Upper lobe of left lung (tissue), 6 donors: ENCODE measurements around the gene WDTC1. TPM values are rescaled to one million over a fixed set of nuclear protein-coding genes. Genes with fewer than 3 reads are reported as not detected.
"Not testable (repeated sequence)": the region's sequence is repeated elsewhere in the genome, so short reads cannot be mapped to it uniquely, and the experiment has no call there.

Experiments
- ATAC-seq, 2 donors: fragments of 200-7000 bp; cut with Tn5 transposase; one replicate each; pipeline ENCODE4 v1.9.1; 2022; ENCODE audit warnings: mild to moderate bottlenecking in 2 of 2, moderate library complexity in 2 of 2; ENCODE audit not compliant: low FRiP score in 2 of 2
- DNase-seq, 2 donors: peaks; one replicate each; pipeline ENCODE4 v3.0.0-alpha.2; 2019 to 2020
- H3K27ac ChIP-seq, 4 donors: fragments of 200-600 bp; sonication (generic); one replicate each; pipeline ENCODE4 v1.5.1; 2016 to 2019
- H3K27me3 ChIP-seq, 4 donors: fragments of 200-600 bp; sonication (generic); one replicate each; pipeline ENCODE4 v1.5.1; 2017 to 2019
- H3K36me3 ChIP-seq, 4 donors: fragments of 200-600 bp; sonication (generic); one replicate each; pipeline ENCODE4 v1.5.1; 2016 to 2019
- H3K4me1 ChIP-seq, 4 donors: fragments of 200-600 bp; sonication (generic); one replicate each; pipeline ENCODE4 v1.5.1; 2018 to 2019
- H3K4me3 ChIP-seq, 4 donors: fragments of 200-600 bp; sonication (generic); one replicate each; pipeline ENCODE4 v1.5.1; 2017 to 2019; ENCODE audit warnings: mild to moderate bottlenecking in 2 of 4, moderate library complexity in 1 of 4
- H3K9me3 ChIP-seq, 4 donors: fragments of 200-600 bp; sonication (generic); one replicate each; pipeline ENCODE4 v1.5.1; 2018 to 2019
- CTCF ChIP-seq, 6 experiments: fragments of 450-650 bp in 4 of 6; fragments of 200-600 bp in 2 of 6; sonication (generic) in 2 of 6; IDR thresholded peaks; one replicate each; pipeline ENCODE4 v1.5.1; 2016 to 2019; ENCODE audit warnings: antibody characterized with exemption in 6 of 6
- EP300 ChIP-seq, 4 donors: sonication (generic); formaldehyde crosslinking; IDR thresholded peaks; one replicate each; pipeline ENCODE4 v1.5.1; 2017; ENCODE audit warnings: antibody characterized with exemption in 4 of 4, control low read depth in 2 of 4
- POLR2A ChIP-seq, 4 donors: fragments of 450-650 bp; IDR thresholded peaks; one replicate each; pipeline ENCODE4 v1.5.1; 2016 to 2017; ENCODE audit warnings: antibody characterized with exemption in 4 of 4, mild to moderate bottlenecking in 2 of 4
- POLR2AphosphoS5 ChIP-seq, 2 donors: sonication (generic); formaldehyde crosslinking; IDR thresholded peaks; one replicate each; pipeline ENCODE4 v1.5.1; 2017; ENCODE audit warnings: antibody characterized with exemption in 2 of 2
- WGBS, 2 donors: methylation state at CpG; one replicate each; pipeline ENCODE4 v1.1.5; 2017 to 2018; 5-methylcytosine and 5-hydroxymethylcytosine counted together
- total RNA-seq, 6 donors: library from RNA; depleted of rRNA in 4 of 6; stranded (reverse); fragments of >200 nt in 4 of 6; gene quantifications; one replicate each; pipeline versions ENCODE4 v1.1.0 to v1.2.1, GENCODE V29; 2016 to 2021
- donor health status: DM: no; HTN: no; CAD: no; lungs with moderate emphysema.
- donor health status: DM: no; HTN: yes; CAD: no; lungs with severe emphysema.

The WDTC1 gene, protein sequence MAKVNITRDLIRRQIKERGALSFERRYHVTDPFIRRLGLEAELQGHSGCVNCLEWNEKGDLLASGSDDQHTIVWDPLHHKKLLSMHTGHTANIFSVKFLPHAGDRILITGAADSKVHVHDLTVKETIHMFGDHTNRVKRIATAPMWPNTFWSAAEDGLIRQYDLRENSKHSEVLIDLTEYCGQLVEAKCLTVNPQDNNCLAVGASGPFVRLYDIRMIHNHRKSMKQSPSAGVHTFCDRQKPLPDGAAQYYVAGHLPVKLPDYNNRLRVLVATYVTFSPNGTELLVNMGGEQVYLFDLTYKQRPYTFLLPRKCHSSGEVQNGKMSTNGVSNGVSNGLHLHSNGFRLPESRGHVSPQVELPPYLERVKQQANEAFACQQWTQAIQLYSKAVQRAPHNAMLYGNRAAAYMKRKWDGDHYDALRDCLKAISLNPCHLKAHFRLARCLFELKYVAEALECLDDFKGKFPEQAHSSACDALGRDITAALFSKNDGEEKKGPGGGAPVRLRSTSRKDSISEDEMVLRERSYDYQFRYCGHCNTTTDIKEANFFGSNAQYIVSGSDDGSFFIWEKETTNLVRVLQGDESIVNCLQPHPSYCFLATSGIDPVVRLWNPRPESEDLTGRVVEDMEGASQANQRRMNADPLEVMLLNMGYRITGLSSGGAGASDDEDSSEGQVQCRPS
- 10 to 100 TPM; 43.5 to 75.0 (median 51.8) TPM for total RNA-seq

GRCh38 chr1:27234049-27234882, at the start of gene WDTC1:
WDTC1 (plus strand) TSS chr1:27234632; CDS start chr1:27261055, 26,423 bp downstream.
- peak; percentile 99 for DNase-seq
- H3K27ac ChIP-seq: peak within 1 kb of the TSS; percentile 82 to 98 (median 89)
- WGBS, 2 donors: 0 to 1% methylated on average over 34 to 42 of the region's 71 CpGs
- no peaks in the 10 kb centered on the region for H3K36me3 ChIP-seq
- ATAC-seq: peak; percentile 98 to 99
- no peaks in the 10 kb centered on the region for H3K27me3 ChIP-seq
- TF ChIP-seq CTCF (IDR thresholded peaks at IDR 0.05) (peak in 1 of 6 experiments; percentile 18), POLR2AphosphoS5 (IDR thresholded peaks at IDR 0.05) (peak; percentile 36 to 90), POLR2A (IDR thresholded peaks at IDR 0.05) (peak in 1 of 4 donors; percentile 80), EP300 (IDR thresholded peaks at IDR 0.05) (no peak)
- no peaks in the 10 kb centered on the region for H3K9me3 ChIP-seq
- H3K4me3 ChIP-seq: peak within 1 kb of the TSS; percentile 91 to 99 (median 98)
- peaks cover 17 to 34% (median 17%) of the 10 kb centered on the region in 4 donors for H3K4me1 ChIP-seq

DNA sequence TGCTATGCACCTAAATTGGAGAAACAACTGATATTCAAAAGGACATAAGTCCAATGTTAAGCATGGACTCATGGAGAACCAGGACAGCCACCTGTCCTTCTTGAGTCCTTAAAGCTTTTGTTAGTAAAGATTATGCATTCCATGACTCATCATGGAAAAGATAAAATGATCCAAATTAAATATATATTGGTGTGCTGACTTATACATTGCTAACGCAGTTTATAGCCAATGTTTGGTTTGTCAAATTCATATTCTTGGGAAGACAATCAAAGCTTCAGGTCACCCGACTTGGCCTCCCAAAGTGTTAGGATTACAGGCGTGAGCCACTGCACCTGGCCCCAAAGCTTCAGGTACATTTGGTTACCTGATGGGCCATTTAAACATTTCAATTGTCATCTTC, 49.8 kb upstream of the WDTC1 start:
- H3K4me1 ChIP-seq, H3K36me3 ChIP-seq, H3K27me3 ChIP-seq, H3K4me3 ChIP-seq, ATAC-seq, DNase-seq, H3K27ac ChIP-seq: not testable (repeated sequence)
- peaks cover 0 to 21% (median 15%) of the 10 kb centered on the region in 4 donors for H3K9me3 ChIP-seq
- WGBS, 2 donors: 90 to 91% methylated on average over 3 of the region's 3 CpGs

GRCh38 chr1:27192039-27192529, 42.3 kb upstream of the WDTC1 start:
- H3K36me3 ChIP-seq: no peaks in the 10 kb centered on the region
- no peaks in the 10 kb centered on the region for H3K9me3 ChIP-seq
- no peaks in the 10 kb centered on the region for H3K27me3 ChIP-seq
- WGBS, 2 donors: 59 to 70% methylated on average over 8 of the region's 8 CpGs
- no peak overlapping the region for H3K27ac ChIP-seq
- no peak overlapping the region for H3K4me3 ChIP-seq
- ATAC-seq (peak; percentile 73), DNase-seq (peak in 1 of 2 donors; percentile 25)
- TF ChIP-seq POLR2A (IDR thresholded peaks at IDR 0.05): no peak
- no peak for TF ChIP-seq POLR2AphosphoS5 (IDR thresholded peaks at IDR 0.05)
- no peak for TF ChIP-seq EP300 (IDR thresholded peaks at IDR 0.05)
- no peak for TF ChIP-seq CTCF (IDR thresholded peaks at IDR 0.05)
- peaks cover 0 to 11% (median 5%) of the 10 kb centered on the region in 4 donors for H3K4me1 ChIP-seq

DNA sequence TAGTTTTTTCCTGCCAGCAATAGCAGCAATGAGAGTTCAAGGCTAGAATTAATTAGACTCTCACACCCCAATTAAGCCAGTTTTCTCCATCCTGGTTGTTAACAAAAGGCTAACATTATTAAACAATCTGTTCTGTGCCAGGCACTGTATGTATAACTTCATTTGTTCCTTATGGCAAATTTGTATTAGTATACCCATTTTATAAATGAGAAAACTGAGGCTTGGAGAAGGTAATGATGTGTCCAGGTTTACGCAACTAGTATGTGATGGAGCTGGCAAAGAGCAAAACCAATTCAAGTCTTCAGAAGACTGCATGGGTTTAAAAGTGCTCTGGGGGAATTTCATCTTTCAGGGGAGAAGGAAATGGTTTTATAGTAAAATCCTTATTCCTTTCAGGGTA, 41.2 kb upstream of the WDTC1 start:
- H3K27ac ChIP-seq: no peak overlapping the region
- H3K4me3 ChIP-seq: no peak overlapping the region
- peaks cover 0 to 15% (median 5%) of the 10 kb centered on the region in 4 donors for H3K4me1 ChIP-seq
- WGBS, 2 donors: 97 to 100% methylated on average over 1 of the region's 1 CpG
- no peak for ATAC-seq
- H3K9me3 ChIP-seq: no peaks in the 10 kb centered on the region
- TF ChIP-seq EP300 (IDR thresholded peaks at IDR 0.05) (no peak), POLR2A (IDR thresholded peaks at IDR 0.05) (no peak), POLR2AphosphoS5 (IDR thresholded peaks at IDR 0.05) (no peak), CTCF (IDR thresholded peaks at IDR 0.05) (no peak)
- H3K36me3 ChIP-seq: no peaks in the 10 kb centered on the region
- no peaks in the 10 kb centered on the region for H3K27me3 ChIP-seq
- DNase-seq: no peak
